Stimulated activated CD8-positive, alpha-beta memory T cell treated with anti-CD3 and anti-CD28 coated beads, Interleukin-15, amount 100 ng/mL, for 1 hour (primary cell): Measurements from ENCODE around the gene FLAD1.

ENCODE experiments used
- DNase-seq: peaks from one replicate; pipeline ENCODE4 v3.0.0-alpha.2; 2020; ENCODE audit warnings: low read depth

Gene FLAD1

GRCh38 chr1:154982897-154983648 lies at the start of gene FLAD1:
Gene FLAD1, plus strand, starts transcription at chr1:154983344. Its CDS starts 351 bp downstream, at chr1:154983695.
- DNase-seq: peak; percentile 84

DNA sequence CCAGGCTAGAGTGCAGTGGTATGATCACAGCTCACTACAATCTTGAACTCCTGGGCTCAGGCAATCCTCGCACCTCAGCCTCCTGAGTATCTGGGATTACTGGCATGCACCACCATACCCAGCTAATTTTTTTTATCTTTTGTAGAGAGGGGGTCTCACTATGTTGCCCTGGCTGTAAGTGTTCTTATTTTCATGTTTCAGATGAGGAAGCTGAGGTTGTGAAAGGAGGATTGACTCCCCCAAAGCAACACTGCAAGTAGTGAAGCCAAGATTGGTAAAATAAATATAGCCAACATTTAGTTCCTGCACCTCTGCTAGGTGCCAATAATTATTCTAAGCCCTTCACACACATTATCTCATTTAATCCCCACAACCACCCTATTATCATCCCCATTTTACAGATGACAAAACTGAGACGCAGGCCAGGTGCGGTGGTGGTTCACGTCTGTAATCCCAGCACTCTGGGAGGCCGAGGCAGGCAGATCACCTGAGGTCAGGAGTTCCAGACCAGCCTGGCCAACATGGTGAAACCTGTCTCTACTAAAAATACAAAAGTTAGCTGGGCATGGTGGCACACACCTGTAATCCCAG lies 48.7 kb upstream of the FLAD1 start:
- no peak for DNase-seq

GRCh38 chr1:154935749-154936554 lies 47.2 kb upstream of the FLAD1 start:
- DNase-seq: no peak

- peak; percentile 90 for DNase-seq
Measured at GRCh38 chr1:154936555-154937084, 46.5 kb upstream of the FLAD1 start, which contains the start of gene PMVK. Gene PMVK, minus strand, starts transcription at chr1:154936719. Its CDS starts 34 bp downstream, at chr1:154936685.

GRCh38 chr1:154937085-154937987 lies 45.8 kb upstream of the FLAD1 start:
- peak; percentile 75 for DNase-seq

DNA sequence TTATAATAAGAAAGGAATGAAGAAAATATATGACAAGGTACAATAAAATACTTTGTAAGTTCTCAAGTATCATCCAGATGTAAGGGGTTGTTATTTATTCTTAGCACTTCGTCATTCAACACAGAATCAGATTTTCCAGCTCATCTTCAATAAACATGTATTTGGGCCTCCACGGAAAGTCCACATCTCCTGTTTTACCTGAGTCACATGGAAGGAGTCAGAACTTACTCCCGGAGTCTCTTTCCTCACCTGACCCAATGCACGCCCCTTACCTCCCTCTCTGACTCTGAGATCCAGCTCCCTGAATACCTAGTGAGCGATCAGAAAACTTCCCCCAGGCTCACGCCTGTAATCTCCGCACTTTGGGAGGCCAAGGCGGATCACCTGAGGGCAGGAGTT lies 45.2 kb upstream of the FLAD1 start:
- no peak for DNase-seq

- no peak for DNase-seq
Measured at GRCh38 chr1:154938604-154939399, 44.3 kb upstream of the FLAD1 start.

DNA sequence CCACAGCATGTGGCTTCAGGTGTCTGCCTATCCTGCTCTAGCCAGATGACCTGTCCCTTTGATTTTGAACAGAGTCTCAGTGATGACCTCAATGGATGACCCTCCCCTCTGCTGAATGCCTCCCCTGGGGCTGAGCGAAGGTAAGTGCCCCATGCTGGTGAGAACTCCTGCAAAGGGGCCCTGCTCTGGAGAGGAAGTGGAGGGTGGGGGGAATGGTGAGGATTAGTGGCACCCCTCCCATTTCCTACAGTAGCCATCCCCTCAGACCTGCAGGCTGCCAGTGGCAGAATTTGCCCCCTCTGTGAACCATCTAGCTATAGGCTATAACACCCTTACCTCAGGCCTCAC lies 43.0 kb upstream of the FLAD1 start:
- DNase-seq: no peak

- no peak for DNase-seq
Measured at GRCh38 chr1:154940651-154941194, 42.4 kb upstream of the FLAD1 start.

DNA sequence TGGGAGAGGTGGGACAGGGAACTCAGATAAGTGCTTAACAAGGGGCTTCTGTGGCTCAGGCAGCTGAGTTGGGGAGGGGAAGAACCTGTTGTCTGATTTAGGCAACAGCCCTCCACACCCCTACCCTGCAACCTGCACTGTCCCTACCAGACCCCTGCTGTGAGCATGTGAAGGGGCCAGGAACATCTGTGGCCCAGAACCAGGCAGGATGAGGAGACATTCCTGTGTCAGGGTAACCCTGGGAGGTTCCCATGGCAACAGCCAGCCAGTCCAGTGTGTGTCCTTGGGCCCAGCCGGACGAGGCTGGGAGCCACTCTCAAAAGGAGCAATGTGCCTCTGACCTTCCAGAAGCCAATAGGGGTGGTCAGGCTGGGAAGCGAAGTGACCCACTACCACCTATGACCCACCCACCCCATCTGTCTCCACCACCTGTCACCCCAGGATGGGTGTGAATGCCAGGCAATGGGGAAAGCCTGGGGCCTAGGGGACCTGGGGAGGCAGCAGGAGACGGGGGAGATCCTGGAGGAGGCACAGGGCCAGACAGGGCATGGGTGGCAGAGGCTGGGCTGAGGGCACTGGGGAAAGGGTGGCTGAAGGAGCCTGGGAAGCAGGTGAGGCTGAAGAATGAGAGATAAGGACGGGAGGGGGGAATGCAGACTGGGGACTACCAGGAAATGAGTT lies 41.7 kb upstream of the FLAD1 start:
- DNase-seq: no peak

DNA sequence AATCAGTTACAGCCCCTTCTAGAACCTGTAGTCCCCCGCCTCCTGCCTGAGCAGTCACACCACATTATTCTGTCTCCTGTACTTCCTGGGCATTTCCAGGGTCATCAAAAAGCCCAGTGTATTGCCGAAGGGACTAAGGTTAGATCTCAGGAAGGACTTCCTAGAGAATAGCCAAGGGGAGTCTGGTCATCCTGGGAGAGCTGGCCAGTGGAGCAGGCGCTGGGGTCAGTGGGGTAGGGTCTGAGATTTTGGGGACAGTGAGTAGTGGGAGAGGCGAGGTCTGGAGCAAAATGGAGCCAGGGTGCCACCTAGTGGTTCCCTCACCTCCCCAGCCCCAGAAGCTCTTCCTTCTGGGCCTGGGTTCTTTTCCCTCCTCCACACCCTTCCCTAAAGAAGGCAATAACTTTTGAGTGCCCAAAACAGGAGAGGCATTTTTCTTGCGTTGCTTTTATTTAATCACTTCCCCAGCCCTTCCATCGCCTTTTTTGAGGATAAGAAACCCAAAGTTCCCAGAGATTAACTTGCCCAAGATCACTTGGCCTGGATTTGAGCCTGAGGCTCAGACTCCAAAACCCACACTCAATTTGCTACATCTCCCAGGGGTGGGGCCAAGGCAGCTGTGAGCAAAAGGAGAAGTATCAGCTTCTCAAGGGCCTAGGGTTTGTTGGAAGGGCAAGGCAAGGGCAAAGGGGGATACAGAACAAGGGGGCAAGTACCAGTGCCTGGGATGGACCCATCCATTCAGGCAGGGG lies 39.3 kb upstream of the FLAD1 start:
- DNase-seq: no peak

- no peak for DNase-seq
Measured at GRCh38 chr1:154944401-154945159, 38.6 kb upstream of the FLAD1 start.

DNA sequence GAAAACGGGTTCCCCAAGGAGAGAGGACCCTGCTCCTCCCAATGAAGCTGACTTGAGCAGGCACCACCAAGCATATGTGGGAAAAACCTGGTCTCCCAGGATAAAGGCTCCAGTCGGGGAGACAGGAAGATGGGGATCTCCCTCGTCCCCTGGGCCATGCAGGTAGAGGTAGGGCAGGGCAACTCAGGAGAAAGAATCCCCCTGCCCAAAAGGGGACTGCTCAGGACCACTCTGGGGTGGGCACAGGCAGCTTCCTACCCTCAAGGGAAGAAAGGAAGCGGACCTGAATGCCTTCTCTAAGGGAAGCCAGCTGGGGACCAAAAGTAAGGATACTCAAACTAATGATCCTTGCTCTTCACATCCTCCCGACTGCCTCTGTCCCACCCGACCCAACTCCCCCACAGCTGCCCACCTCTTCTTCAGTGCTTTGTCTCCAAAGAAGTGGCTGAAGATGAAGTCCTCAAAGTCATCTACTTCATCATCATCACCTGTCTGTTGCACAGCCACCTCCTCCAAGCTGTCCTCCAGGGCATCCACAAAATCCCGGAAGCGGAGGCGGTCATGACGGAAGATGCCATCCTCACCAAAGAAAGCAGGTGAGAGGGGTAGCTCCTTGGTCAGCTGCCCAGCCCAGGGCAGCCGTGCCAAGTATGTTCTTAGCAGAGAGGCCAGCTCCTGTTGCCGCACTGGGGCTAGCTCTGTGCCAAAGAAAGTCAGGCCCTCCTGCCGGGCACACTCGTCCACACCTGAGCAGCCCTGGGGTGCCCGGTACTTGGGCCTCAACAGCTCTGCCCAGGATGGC lies 37.8 kb upstream of the FLAD1 start:
- no peak for DNase-seq

- no peak for DNase-seq
Measured at GRCh38 chr1:154945962-154946850, 36.9 kb upstream of the FLAD1 start.

- DNase-seq: no peak
Measured at GRCh38 chr1:154948079-154948478, 35.1 kb upstream of the FLAD1 start.

- DNase-seq: no peak
Measured at GRCh38 chr1:154951901-154952657, 31.1 kb upstream of the FLAD1 start.
